ENCODE data around the gene CDCA4. TPM values are rescaled to one million over a fixed set of nuclear protein-coding genes. Genes with fewer than 3 reads are reported as not detected.

CDCA4 gene
- total RNA-seq, 1 donor from 2014 or later: 40.1 TPM

DNA sequence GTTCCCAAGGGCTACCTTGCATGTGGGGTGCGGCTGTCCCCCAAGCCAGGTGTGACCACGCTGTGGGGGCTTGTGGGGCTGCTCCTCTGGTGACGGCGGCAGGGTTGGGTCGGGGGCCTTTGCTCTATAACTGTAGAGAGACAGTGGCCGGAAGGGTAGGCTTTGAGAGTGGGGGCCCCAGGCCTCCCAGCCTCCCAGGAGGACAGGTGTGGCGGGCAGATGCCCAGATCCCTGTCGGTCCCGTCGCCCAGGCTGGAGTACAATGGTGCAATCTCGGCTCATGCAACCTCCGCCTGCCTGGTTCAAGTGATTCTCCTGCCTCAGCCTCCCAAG, 47.1 kb upstream of the CDCA4 start:
- Mint-ChIP-seq H3K9me3 (ENCODE audit: unreplicated experiment) (no peaks in the 10 kb centered on the region), H3K27ac (ENCODE audit: unreplicated experiment) (no peak overlapping the region), H3K4me3 (ENCODE audit: unreplicated experiment) (no peak overlapping the region), H3K27me3 (ENCODE audit: unreplicated experiment) (peaks cover 12% of the 10 kb centered on the region), H3K4me1 (ENCODE audit: unreplicated experiment) (peaks cover 3% of the 10 kb centered on the region), H3K36me3 (ENCODE audit: low read depth, unreplicated experiment) (peaks cover 3% of the 10 kb centered on the region)
- DNase-seq (ENCODE audit: low spot score): no peak
- TF ChIP-seq, protein P1, sequence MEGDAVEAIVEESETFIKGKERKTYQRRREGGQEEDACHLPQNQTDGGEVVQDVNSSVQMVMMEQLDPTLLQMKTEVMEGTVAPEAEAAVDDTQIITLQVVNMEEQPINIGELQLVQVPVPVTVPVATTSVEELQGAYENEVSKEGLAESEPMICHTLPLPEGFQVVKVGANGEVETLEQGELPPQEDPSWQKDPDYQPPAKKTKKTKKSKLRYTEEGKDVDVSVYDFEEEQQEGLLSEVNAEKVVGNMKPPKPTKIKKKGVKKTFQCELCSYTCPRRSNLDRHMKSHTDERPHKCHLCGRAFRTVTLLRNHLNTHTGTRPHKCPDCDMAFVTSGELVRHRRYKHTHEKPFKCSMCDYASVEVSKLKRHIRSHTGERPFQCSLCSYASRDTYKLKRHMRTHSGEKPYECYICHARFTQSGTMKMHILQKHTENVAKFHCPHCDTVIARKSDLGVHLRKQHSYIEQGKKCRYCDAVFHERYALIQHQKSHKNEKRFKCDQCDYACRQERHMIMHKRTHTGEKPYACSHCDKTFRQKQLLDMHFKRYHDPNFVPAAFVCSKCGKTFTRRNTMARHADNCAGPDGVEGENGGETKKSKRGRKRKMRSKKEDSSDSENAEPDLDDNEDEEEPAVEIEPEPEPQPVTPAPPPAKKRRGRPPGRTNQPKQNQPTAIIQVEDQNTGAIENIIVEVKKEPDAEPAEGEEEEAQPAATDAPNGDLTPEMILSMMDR (IDR thresholded peaks at IDR 0.05; ENCODE audit: unreplicated experiment): no peak

- Mint-ChIP-seq H3K4me3 (ENCODE audit: unreplicated experiment) (no peak overlapping the region), H3K4me1 (ENCODE audit: unreplicated experiment) (peaks cover 3% of the 10 kb centered on the region), H3K27me3 (ENCODE audit: unreplicated experiment) (peaks cover 14% of the 10 kb centered on the region), H3K36me3 (ENCODE audit: low read depth, unreplicated experiment) (peaks cover 4% of the 10 kb centered on the region), H3K9me3 (ENCODE audit: unreplicated experiment) (no peaks in the 10 kb centered on the region), H3K27ac (ENCODE audit: unreplicated experiment) (no peak overlapping the region)
- no peak for DNase-seq (ENCODE audit: low spot score)
- TF ChIP-seq, protein P1 (IDR thresholded peaks at IDR 0.05; ENCODE audit: unreplicated experiment): no peak
Measured at GRCh38 chr14:105067140-105067968, 46.5 kb upstream of the CDCA4 start.

DNA sequence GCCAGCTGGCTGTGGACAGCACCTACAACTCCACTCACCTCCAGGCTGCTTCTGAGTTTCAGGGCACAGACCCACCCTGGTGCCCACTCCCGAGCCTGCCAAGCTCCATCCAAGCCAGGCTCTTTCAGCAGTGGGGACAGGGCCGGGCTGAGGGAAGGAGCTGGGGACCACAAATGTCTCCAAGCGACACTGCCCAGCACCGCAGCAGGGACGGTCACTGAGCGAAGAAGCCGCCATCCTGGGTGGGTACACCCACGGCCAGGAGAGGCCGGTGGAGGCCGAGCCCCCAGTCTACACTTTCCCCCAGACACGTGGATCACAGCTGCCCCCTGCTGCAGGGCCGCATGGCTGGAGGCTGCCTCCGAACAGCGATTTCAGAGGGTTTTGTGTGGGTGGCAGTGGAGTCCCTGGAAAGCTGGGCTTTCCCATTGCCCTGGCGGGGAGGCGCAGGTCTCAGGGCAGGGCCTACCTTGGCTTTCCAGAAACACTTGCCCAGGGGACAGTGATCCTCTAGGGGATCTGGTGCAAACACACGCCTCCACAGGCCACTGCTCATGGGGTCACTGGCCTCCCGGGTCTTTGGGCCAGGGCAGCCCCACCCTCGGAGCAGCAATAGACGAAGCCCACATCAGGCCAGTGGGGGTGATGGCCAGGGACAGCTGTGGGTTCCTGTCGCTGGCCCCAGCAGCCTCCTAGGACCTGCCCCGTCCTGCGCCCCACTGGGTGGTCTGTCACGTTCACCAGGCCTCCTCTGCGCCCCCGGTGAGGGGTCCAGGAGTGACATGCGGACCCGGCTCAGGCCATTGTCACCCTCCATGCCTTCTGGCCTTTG, 45.6 kb upstream of the CDCA4 start:
- H3K36me3 Mint-ChIP-seq (ENCODE audit: low read depth, unreplicated experiment): peaks cover 7% of the 10 kb centered on the region
- H3K4me3 Mint-ChIP-seq (ENCODE audit: unreplicated experiment): no peak overlapping the region
- H3K9me3 Mint-ChIP-seq (ENCODE audit: unreplicated experiment): no peaks in the 10 kb centered on the region
- peaks cover 9% of the 10 kb centered on the region for H3K4me1 Mint-ChIP-seq (ENCODE audit: unreplicated experiment)
- peaks cover 12% of the 10 kb centered on the region for H3K27me3 Mint-ChIP-seq (ENCODE audit: unreplicated experiment)
- DNase-seq (ENCODE audit: low spot score): no peak
- no peak overlapping the region for H3K27ac Mint-ChIP-seq (ENCODE audit: unreplicated experiment)
- TF ChIP-seq, protein P1 (IDR thresholded peaks at IDR 0.05; ENCODE audit: unreplicated experiment): no peak

GRCh38 chr14:105065280-105066228, 44.7 kb upstream of the CDCA4 start, which contains the start of gene GPR132:
Gene GPR132 (minus strand): TSS chr14:105065430. CDS start chr14:105055420, 10,010 bp downstream.
- peaks cover 7% of the 10 kb centered on the region for H3K36me3 Mint-ChIP-seq (ENCODE audit: low read depth, unreplicated experiment)

More at GRCh38 chr14:105065280-105066228, 44.7 kb upstream of the CDCA4 start, which contains the start of gene GPR132:
- TF ChIP-seq, protein P1 (IDR thresholded peaks at IDR 0.05; ENCODE audit: unreplicated experiment): no peak
- Mint-ChIP-seq H3K27me3 (ENCODE audit: unreplicated experiment) (peaks cover 12% of the 10 kb centered on the region), H3K9me3 (ENCODE audit: unreplicated experiment) (no peaks in the 10 kb centered on the region), H3K27ac (ENCODE audit: unreplicated experiment) (no peak within 1 kb of the TSS), H3K4me3 (ENCODE audit: unreplicated experiment) (no peak within 1 kb of the TSS), H3K4me1 (ENCODE audit: unreplicated experiment) (peaks cover 10% of the 10 kb centered on the region)
- DNase-seq (ENCODE audit: low spot score): no peak
